Thyroid gland (tissue), 4 donors: ENCODE measurements around the gene BRSK2.

Source experiments
- POLR2A ChIP-seq, 2 donors: fragments of 450-650 bp; IDR thresholded peaks; one replicate each; pipeline ENCODE4 v1.6.1; 2017; ENCODE audit warnings: antibody characterized with exemption in 2 of 2, mild to moderate bottlenecking in 2 of 2, moderate library complexity in 1 of 2
- TF ChIP-seq, protein P1 (sequence below), 6 experiments: fragments of 200-600 bp in 3 of 6; fragments of 450-650 bp in 3 of 6; sonication (generic) in 3 of 6; IDR thresholded peaks; one replicate each; pipeline ENCODE4 v1.5.1; 2016 to 2019; ENCODE audit warnings: antibody characterized with exemption in 6 of 6, mild to moderate bottlenecking in 2 of 6, inconsistent platforms in 1 of 6, moderate library complexity in 1 of 6

DNA sequence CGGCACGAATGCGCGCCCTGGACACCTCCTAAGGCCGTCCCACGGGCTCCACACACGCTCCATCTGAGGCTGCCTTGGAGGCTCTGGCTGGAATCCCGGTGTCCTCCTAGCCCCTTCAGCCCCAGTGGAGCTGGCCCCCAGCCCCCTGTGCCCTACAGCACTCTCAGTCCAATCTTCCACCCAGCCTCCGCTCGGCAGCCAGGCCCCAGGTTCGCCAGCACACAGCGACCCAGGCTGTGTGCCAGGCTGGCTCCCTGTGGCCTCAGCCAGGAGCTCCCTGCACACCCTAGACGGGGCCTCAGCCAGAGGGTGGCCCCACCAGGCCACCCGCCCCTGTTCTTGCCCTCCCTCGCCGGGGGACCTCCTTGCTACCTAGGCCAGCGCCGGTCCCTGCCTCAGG lies 78.3 kb downstream of the BRSK2 start:
- TF ChIP-seq, protein P1, sequence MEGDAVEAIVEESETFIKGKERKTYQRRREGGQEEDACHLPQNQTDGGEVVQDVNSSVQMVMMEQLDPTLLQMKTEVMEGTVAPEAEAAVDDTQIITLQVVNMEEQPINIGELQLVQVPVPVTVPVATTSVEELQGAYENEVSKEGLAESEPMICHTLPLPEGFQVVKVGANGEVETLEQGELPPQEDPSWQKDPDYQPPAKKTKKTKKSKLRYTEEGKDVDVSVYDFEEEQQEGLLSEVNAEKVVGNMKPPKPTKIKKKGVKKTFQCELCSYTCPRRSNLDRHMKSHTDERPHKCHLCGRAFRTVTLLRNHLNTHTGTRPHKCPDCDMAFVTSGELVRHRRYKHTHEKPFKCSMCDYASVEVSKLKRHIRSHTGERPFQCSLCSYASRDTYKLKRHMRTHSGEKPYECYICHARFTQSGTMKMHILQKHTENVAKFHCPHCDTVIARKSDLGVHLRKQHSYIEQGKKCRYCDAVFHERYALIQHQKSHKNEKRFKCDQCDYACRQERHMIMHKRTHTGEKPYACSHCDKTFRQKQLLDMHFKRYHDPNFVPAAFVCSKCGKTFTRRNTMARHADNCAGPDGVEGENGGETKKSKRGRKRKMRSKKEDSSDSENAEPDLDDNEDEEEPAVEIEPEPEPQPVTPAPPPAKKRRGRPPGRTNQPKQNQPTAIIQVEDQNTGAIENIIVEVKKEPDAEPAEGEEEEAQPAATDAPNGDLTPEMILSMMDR (IDR thresholded peaks at IDR 0.05): no peak
- TF ChIP-seq POLR2A (IDR thresholded peaks at IDR 0.05): no peak
